A673 (cell line): Measurements from ENCODE around the gene MRC1.

Experiments
- EZH2 ChIP-seq: fragments of 200-600 bp; sonication (generic); IDR thresholded peaks from 2 replicates; pipeline ENCODE4 v1.6.1; 2017; ENCODE audit warnings: borderline replicate concordance, low read depth, mild to moderate bottlenecking, mixed read lengths, antibody characterized with exemption, low read length; ENCODE audit not compliant: poor library complexity, severe bottlenecking
- TF ChIP-seq, protein P1 (sequence below): fragments of 300-800, 200-600 bp; sonication (generic); conservative IDR thresholded peaks from 2 replicates; pipeline ENCODE4 v1.5.1; 2017; ENCODE audit warnings: low read depth, mild to moderate bottlenecking, antibody characterized with exemption, low read length, moderate library complexity, mixed read lengths

- TF ChIP-seq, protein P1, sequence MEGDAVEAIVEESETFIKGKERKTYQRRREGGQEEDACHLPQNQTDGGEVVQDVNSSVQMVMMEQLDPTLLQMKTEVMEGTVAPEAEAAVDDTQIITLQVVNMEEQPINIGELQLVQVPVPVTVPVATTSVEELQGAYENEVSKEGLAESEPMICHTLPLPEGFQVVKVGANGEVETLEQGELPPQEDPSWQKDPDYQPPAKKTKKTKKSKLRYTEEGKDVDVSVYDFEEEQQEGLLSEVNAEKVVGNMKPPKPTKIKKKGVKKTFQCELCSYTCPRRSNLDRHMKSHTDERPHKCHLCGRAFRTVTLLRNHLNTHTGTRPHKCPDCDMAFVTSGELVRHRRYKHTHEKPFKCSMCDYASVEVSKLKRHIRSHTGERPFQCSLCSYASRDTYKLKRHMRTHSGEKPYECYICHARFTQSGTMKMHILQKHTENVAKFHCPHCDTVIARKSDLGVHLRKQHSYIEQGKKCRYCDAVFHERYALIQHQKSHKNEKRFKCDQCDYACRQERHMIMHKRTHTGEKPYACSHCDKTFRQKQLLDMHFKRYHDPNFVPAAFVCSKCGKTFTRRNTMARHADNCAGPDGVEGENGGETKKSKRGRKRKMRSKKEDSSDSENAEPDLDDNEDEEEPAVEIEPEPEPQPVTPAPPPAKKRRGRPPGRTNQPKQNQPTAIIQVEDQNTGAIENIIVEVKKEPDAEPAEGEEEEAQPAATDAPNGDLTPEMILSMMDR: no peak
- no peak for TF ChIP-seq EZH2
Measured at GRCh38 chr10:17764142-17764541, 45.0 kb upstream of the MRC1 start.
